Ishikawa (cell line): ENCODE data around the gene BAZ1A.

ENCODE experiments used
- NFIC ChIP-seq: IDR thresholded peaks from 2 replicates; pipeline ENCODE4 v1.6.1; 2012
- TAF1 ChIP-seq: IDR thresholded peaks from 2 replicates; pipeline ENCODE4 v1.6.1; 2012; ENCODE audit warnings: low read depth, mild to moderate bottlenecking
- YY1 ChIP-seq: IDR thresholded peaks from 2 replicates; pipeline ENCODE4 v1.6.1; 2012; ENCODE audit warnings: low read depth
- TF ChIP-seq, protein P1 (sequence below): IDR thresholded peaks from 2 replicates; pipeline ENCODE4 v1.6.1; 2012; ENCODE audit warnings: low read depth, mild to moderate bottlenecking

- TF ChIP-seq, protein P1, sequence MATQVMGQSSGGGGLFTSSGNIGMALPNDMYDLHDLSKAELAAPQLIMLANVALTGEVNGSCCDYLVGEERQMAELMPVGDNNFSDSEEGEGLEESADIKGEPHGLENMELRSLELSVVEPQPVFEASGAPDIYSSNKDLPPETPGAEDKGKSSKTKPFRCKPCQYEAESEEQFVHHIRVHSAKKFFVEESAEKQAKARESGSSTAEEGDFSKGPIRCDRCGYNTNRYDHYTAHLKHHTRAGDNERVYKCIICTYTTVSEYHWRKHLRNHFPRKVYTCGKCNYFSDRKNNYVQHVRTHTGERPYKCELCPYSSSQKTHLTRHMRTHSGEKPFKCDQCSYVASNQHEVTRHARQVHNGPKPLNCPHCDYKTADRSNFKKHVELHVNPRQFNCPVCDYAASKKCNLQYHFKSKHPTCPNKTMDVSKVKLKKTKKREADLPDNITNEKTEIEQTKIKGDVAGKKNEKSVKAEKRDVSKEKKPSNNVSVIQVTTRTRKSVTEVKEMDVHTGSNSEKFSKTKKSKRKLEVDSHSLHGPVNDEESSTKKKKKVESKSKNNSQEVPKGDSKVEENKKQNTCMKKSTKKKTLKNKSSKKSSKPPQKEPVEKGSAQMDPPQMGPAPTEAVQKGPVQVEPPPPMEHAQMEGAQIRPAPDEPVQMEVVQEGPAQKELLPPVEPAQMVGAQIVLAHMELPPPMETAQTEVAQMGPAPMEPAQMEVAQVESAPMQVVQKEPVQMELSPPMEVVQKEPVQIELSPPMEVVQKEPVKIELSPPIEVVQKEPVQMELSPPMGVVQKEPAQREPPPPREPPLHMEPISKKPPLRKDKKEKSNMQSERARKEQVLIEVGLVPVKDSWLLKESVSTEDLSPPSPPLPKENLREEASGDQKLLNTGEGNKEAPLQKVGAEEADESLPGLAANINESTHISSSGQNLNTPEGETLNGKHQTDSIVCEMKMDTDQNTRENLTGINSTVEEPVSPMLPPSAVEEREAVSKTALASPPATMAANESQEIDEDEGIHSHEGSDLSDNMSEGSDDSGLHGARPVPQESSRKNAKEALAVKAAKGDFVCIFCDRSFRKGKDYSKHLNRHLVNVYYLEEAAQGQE = no peak
- no peak for TF ChIP-seq NFIC
- TF ChIP-seq TAF1 = no peak
- TF ChIP-seq YY1 = no peak
Measured at GRCh38 chr14:34792598-34792997, 82.6 kb downstream of the BAZ1A start.
